ENCODE results near the gene TYW5. TPM values are rescaled to one million over a fixed set of nuclear protein-coding genes. Genes with fewer than 3 reads are reported as not detected.

Gene TYW5, protein sequence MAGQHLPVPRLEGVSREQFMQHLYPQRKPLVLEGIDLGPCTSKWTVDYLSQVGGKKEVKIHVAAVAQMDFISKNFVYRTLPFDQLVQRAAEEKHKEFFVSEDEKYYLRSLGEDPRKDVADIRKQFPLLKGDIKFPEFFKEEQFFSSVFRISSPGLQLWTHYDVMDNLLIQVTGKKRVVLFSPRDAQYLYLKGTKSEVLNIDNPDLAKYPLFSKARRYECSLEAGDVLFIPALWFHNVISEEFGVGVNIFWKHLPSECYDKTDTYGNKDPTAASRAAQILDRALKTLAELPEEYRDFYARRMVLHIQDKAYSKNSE
- total RNA-seq (2021; ENCODE audit: unreplicated experiment): 7.1 TPM
- 4.6 TPM for polyA plus RNA-seq (2012; ENCODE audit: insufficient read length)
- percentile 82 among the genes with signal in this experiment for Bru-seq, nascent RNA
- BruChase-seq, experiment 1, labeled RNA remaining after a 2-hour chase: percentile 74 among the genes with signal in this experiment
- BruChase-seq, experiment 2, labeled RNA remaining after a 6-hour chase: percentile 69 among the genes with signal in this experiment
- long read RNA-seq, full-length matches to known transcripts: 13 of 25 reads
- long read RNA-seq, partial matches to known transcripts: 4 of 25 reads
- long read RNA-seq, other reads (novel, unspliced or antisense): 8 of 25 reads

DNA sequence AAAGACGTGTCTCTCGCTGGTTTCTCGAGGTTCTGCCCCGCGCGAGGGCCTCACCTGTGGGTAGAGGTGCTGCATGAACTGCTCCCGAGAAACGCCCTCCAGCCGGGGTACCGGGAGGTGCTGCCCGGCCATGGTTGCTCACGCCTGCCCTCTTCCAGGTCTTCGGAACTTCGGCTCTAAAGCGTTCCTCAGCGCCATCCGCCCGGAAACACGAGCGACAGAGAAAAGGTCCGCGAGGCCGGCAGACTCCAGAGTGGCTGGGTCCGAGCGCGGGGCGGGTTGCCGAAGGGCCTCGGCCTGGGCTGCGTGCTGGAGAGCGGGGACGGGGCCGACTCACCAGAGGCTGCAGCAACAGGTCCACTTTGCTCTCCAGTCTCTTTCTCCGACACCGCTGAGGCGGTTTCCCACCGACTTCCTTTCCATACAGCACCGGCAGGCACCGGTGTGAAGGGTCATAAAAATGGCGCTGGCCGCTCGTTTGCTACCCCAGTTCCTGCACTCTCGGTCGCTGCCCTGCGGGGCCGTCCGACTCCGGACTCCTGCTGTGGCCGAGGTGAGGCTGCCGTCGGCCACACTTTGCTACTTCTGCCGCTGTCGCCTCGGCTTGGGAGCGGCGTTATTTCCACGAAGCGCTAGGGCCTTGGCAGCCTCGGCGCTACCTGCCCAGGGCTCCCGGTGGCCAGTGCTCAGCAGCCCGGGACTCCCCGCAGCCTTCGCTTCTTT is at the start of gene TYW5, which contains the start of gene MAIP1:
TSS of gene TYW5 (minus strand) at position 153 of the 723 bp plus-strand sequence. CDS start at position 132, 21 bp downstream.
TSS of gene MAIP1 (plus strand) at position 244 of the 723 bp plus-strand sequence. CDS start at position 461, 217 bp downstream.
- POLR2A ChIA-PET: interaction anchor here (0.6 kb wide), 2 partner anchors 43 to 547 kb away, joined by 3 to 6 read pairs; no protein-coding TSS in a partner anchor
- CTCF ChIA-PET: no interaction called here
- Histone ChIP-seq H3K4me3 (ENCODE audit: low read depth in 2 of 2, low read length in 2 of 2) (peak within 1 kb of the TSS; percentile 77 to 97), H3K4me1 (ENCODE audit: control insufficient read depth, insufficient read depth, low read length) (peaks cover 5% of the 10 kb centered on the region), H3K27me3 (ENCODE audit: control insufficient read depth, insufficient read depth, low read length) (no peaks in the 10 kb centered on the region), H3K36me3 (ENCODE audit: control insufficient read depth, insufficient read depth, low read length) (peaks cover 23% of the 10 kb centered on the region), H3K27ac (ENCODE audit: low read length) (peak within 1 kb of the TSS; percentile 98), H3K9me3 (ENCODE audit: control insufficient read depth, insufficient read depth, low read depth, low read length) (no peaks in the 10 kb centered on the region)
- no TSS peak for BruUV-seq (replicated peaks)
- DNase-seq (ENCODE audit: low read depth, low spot score): no peak
- in situ Hi-C loops (cut with HindIII; ENCODE audit: low pct_unique_long_range_greater_than_20kb, low sequenced_read_pairs): no loop called here
- TF ChIP-seq TCF7L2 (IDR thresholded peaks at IDR 0.05; ENCODE audit: low read depth, low read length) (peak; percentile 64; the same call in 1 of the 2 replicates), POLR2AphosphoS5 (IDR thresholded peaks at IDR 0.05; ENCODE audit: low read depth, low read length) (peak; percentile 87), SIN3A (IDR thresholded peaks at IDR 0.05; ENCODE audit: borderline replicate concordance, insufficient read depth, low read depth, low read length) (no peak)
- TF ChIP-seq, protein P1, sequence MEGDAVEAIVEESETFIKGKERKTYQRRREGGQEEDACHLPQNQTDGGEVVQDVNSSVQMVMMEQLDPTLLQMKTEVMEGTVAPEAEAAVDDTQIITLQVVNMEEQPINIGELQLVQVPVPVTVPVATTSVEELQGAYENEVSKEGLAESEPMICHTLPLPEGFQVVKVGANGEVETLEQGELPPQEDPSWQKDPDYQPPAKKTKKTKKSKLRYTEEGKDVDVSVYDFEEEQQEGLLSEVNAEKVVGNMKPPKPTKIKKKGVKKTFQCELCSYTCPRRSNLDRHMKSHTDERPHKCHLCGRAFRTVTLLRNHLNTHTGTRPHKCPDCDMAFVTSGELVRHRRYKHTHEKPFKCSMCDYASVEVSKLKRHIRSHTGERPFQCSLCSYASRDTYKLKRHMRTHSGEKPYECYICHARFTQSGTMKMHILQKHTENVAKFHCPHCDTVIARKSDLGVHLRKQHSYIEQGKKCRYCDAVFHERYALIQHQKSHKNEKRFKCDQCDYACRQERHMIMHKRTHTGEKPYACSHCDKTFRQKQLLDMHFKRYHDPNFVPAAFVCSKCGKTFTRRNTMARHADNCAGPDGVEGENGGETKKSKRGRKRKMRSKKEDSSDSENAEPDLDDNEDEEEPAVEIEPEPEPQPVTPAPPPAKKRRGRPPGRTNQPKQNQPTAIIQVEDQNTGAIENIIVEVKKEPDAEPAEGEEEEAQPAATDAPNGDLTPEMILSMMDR (IDR thresholded peaks at IDR 0.05): no peak
- TF ChIP-seq, protein P2, sequence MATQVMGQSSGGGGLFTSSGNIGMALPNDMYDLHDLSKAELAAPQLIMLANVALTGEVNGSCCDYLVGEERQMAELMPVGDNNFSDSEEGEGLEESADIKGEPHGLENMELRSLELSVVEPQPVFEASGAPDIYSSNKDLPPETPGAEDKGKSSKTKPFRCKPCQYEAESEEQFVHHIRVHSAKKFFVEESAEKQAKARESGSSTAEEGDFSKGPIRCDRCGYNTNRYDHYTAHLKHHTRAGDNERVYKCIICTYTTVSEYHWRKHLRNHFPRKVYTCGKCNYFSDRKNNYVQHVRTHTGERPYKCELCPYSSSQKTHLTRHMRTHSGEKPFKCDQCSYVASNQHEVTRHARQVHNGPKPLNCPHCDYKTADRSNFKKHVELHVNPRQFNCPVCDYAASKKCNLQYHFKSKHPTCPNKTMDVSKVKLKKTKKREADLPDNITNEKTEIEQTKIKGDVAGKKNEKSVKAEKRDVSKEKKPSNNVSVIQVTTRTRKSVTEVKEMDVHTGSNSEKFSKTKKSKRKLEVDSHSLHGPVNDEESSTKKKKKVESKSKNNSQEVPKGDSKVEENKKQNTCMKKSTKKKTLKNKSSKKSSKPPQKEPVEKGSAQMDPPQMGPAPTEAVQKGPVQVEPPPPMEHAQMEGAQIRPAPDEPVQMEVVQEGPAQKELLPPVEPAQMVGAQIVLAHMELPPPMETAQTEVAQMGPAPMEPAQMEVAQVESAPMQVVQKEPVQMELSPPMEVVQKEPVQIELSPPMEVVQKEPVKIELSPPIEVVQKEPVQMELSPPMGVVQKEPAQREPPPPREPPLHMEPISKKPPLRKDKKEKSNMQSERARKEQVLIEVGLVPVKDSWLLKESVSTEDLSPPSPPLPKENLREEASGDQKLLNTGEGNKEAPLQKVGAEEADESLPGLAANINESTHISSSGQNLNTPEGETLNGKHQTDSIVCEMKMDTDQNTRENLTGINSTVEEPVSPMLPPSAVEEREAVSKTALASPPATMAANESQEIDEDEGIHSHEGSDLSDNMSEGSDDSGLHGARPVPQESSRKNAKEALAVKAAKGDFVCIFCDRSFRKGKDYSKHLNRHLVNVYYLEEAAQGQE (IDR thresholded peaks at IDR 0.05; ENCODE audit: insufficient read depth in 1 of 2, low read depth in 2 of 2, low read length in 1 of 2): peak in 1 of 2 experiments; percentile 51; a peak in 2 of 4 replicates
- intact Hi-C loops (cut with micrococcal nuclease; ENCODE audit: unreplicated experiment): no loop called here
- ATAC-seq: peak; percentile 93

DNA sequence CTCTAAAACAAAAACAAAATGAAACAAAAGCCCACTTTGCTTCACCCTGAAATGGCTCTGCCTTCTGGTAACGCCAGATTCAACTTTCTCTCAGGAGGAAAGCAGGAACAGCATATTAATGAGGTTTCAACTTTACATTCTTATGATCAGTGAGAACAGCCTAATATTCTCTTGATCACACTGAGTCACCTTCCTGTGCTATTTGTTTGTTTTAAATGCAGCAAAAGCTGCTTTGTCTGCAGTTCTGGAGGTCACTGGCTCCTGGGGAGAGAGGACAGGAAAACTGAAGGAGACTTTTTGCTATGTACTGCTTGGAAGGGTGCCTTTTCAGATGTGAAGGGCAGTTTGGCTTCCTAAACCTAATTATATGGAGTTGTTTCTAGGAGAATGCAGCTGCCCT is 48.2 kb upstream of the TYW5 start:
- Histone ChIP-seq H3K27ac (ENCODE audit: low read length) (no peak overlapping the region), H3K36me3 (ENCODE audit: control insufficient read depth, insufficient read depth, low read length) (no peaks in the 10 kb centered on the region), H3K9me3 (ENCODE audit: control insufficient read depth, insufficient read depth, low read depth, low read length) (peaks cover 9% of the 10 kb centered on the region; the same call in 1 of the 2 replicates), H3K4me1 (ENCODE audit: control insufficient read depth, insufficient read depth, low read length) (no peaks in the 10 kb centered on the region), H3K27me3 (ENCODE audit: control insufficient read depth, insufficient read depth, low read length) (no peaks in the 10 kb centered on the region), H3K4me3 (ENCODE audit: low read depth in 2 of 2, low read length in 2 of 2) (no peak overlapping the region)
- CTCF ChIA-PET: no interaction called here
- BruUV-seq (replicated peaks): no TSS peak
- TF ChIP-seq, protein P1 (IDR thresholded peaks at IDR 0.05): no peak
- TF ChIP-seq, protein P2 (IDR thresholded peaks at IDR 0.05; ENCODE audit: insufficient read depth in 1 of 2, low read depth in 2 of 2, low read length in 1 of 2): no peak
- no peak for TF ChIP-seq POLR2AphosphoS5 (IDR thresholded peaks at IDR 0.05; ENCODE audit: low read depth, low read length)
- no peak for TF ChIP-seq SIN3A (IDR thresholded peaks at IDR 0.05; ENCODE audit: borderline replicate concordance, insufficient read depth, low read depth, low read length)
- no peak for TF ChIP-seq TCF7L2 (IDR thresholded peaks at IDR 0.05; ENCODE audit: low read depth, low read length)
- intact Hi-C loops (cut with micrococcal nuclease; ENCODE audit: unreplicated experiment) (no loop called here), in situ Hi-C loops (cut with HindIII; ENCODE audit: low pct_unique_long_range_greater_than_20kb, low sequenced_read_pairs) (no loop called here)
- no peak for ATAC-seq
- no peak for DNase-seq (ENCODE audit: low read depth, low spot score)
- POLR2A ChIA-PET: no interaction called here
